Measurements from ENCODE around the gene VASN.
A peak's percentile ranks its signal among the peaks of the same experiment; 100 is the strongest.

Gene VASN

DNA sequence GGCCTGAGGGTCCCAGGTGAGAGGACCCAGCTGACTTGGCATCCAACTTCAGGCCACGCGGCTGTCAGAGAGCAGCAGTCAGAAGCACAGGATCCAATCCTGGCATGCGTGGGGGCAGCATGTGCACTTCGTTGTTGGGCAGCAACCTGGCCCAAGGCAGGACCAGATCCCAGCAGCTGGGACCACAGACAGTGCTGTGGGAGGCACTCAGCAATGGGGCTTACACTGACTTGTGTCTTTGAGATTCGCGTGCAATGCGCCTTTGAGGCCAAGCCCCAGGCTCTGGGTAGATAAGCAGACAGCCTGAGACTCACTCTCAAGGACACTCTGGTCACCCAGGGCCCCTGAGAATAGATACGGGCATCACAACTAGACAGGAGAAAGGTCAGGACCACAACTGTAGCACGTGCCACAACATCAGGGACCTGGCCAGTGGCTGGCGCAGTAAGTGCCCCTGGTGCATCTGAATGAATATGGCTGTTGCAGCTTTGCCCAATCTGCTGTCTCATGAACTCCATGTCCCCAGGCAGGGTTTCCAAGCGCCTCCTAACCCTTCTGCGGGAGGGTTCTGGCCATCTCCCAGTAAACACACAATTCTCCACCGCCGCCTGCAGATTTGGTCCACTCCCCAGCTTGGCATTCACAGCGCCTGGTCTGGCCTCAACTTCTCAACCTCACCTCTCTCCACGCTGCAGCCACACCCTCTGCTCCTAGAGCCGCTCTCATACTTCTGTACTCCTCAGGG, 23.7 kb upstream of the VASN start:
- no peak for TF ChIP-seq REST (IDR thresholded peaks at IDR 0.05; ENCODE audit: insufficient read depth in 1 of 2, low read depth in 2 of 2, low read length in 2 of 2)
- TF ChIP-seq POLR2AphosphoS5 (IDR thresholded peaks at IDR 0.05; ENCODE audit: low read depth, low read length), result no peak
- TF ChIP-seq TAF1 (IDR thresholded peaks at IDR 0.05; ENCODE audit: borderline replicate concordance, insufficient read depth, low read length), result no peak
- no peak for TF ChIP-seq SIN3A (IDR thresholded peaks at IDR 0.05; ENCODE audit: borderline replicate concordance, insufficient read depth, low read length)
- TF ChIP-seq FOXP2 (optimal IDR thresholded peaks at IDR 0.05; ENCODE audit: borderline replicate concordance, extremely low read depth, extremely low read length, insufficient read depth), result no peak

DNA sequence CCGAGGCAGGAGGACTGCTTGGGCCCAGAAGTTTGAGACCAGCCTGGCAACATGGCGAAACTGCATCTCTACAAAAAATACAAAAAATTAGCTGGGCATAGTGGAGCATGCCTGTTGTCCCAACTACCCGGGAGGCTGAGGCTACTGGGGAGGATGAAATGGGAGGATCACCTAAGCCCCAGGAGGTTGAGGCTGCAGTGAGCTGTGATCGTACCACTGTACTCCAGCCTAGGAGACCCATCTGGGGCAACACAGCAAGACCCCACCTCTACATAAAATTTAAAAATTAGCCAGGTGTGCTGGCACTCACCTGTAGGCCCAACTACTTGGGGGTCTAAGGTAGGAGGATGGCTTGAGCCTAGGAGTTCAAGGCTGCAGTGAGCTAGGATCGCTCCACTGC, 22.3 kb upstream of the VASN start:
- TF ChIP-seq SIN3A (IDR thresholded peaks at IDR 0.05; ENCODE audit: borderline replicate concordance, insufficient read depth, low read length) (no peak), POLR2AphosphoS5 (IDR thresholded peaks at IDR 0.05; ENCODE audit: low read depth, low read length) (no peak), TAF1 (IDR thresholded peaks at IDR 0.05; ENCODE audit: borderline replicate concordance, insufficient read depth, low read length) (no peak), FOXP2 (optimal IDR thresholded peaks at IDR 0.05; ENCODE audit: borderline replicate concordance, extremely low read depth, extremely low read length, insufficient read depth) (no peak), REST (IDR thresholded peaks at IDR 0.05; ENCODE audit: insufficient read depth in 1 of 2, low read depth in 2 of 2, low read length in 2 of 2) (no peak)

DNA sequence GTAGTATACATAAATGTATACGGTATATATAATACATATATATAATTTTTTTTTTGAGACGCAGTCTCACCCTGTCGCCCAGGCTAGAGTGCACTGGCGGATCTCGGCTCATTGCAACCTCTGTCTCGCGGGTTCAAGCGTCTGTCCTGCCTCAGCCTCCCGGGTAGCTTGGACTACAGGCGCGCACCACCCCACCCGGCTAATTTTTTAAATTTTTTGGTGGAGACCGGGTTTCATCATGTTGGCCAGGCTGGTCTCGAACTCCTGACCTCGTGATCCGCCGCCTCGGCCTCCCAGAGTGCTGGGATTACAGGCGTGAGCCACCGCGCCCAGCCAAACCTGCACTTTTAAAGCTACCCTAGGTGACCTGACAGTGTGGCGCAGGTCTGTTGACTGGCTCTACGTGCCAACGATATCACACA, 21.3 kb upstream of the VASN start:
- TF ChIP-seq FOXP2 (optimal IDR thresholded peaks at IDR 0.05; ENCODE audit: borderline replicate concordance, extremely low read depth, extremely low read length, insufficient read depth) (no peak), POLR2AphosphoS5 (IDR thresholded peaks at IDR 0.05; ENCODE audit: low read depth, low read length) (no peak), TAF1 (IDR thresholded peaks at IDR 0.05; ENCODE audit: borderline replicate concordance, insufficient read depth, low read length) (no peak), SIN3A (IDR thresholded peaks at IDR 0.05; ENCODE audit: borderline replicate concordance, insufficient read depth, low read length) (no peak), REST (IDR thresholded peaks at IDR 0.05; ENCODE audit: insufficient read depth in 1 of 2, low read depth in 2 of 2, low read length in 2 of 2) (no peak)

GRCh38 chr16:4350787-4351659, 20.6 kb upstream of the VASN start, which contains the start of gene PAM16:
TSS of gene PAM16 (minus strand) at chr16:4351321. CDS start at chr16:4351234, 87 bp downstream.
- TF ChIP-seq TAF1 (IDR thresholded peaks at IDR 0.05; ENCODE audit: borderline replicate concordance, insufficient read depth, low read length) (peak; percentile 79; the same call in 1 of the 2 replicates), FOXP2 (optimal IDR thresholded peaks at IDR 0.05; ENCODE audit: borderline replicate concordance, extremely low read depth, extremely low read length, insufficient read depth) (peak; percentile 54), REST (IDR thresholded peaks at IDR 0.05; ENCODE audit: insufficient read depth in 1 of 2, low read depth in 2 of 2, low read length in 2 of 2) (no peak), POLR2AphosphoS5 (IDR thresholded peaks at IDR 0.05; ENCODE audit: low read depth, low read length) (peak; percentile 79), SIN3A (IDR thresholded peaks at IDR 0.05; ENCODE audit: borderline replicate concordance, insufficient read depth, low read length) (0 out of 2 replicates have a peak, but pooled peaks have one; percentile 41)

Data from PFSK-1 (cell line).